H1 (cell line): Measurements from ENCODE around the gene IER3IP1. TPM values are rescaled to one million over a fixed set of nuclear protein-coding genes. Genes with fewer than 3 reads are reported as not detected.

Experiments
- CTCF ChIA-PET: fragments of 300-600 bp; sonication (Branson Sonifier 250); formaldehyde crosslinking; loops from one replicate; lab custom pipeline; 2021; ENCODE audit not compliant: partially characterized antibody; lab: Charles Lee
- POLR2A ChIA-PET: fragments of 300-600 bp; sonication (Branson Sonifier 250); formaldehyde crosslinking; loops from one replicate; lab custom pipeline; 2021; ENCODE audit warnings: inconsistent platforms; ENCODE audit not compliant: partially characterized antibody; lab: Charles Lee
- DNase-seq, 2 experiments: peaks; one replicate each; pipeline versions ENCODE4 v3.0.0 to v3.0.0-alpha.2; 2010 to 2022; ENCODE audit warnings: low spot score in 2 of 2, low read depth in 1 of 2, mixed read lengths in 1 of 2
- FAIRE-seq: peaks from 2 replicates; lab custom pipeline; 2011; peaks lifted over from hg19 to GRCh38; lab: Jason Lieb, UNC
- H2AFZ ChIP-seq: 2 replicates; pipeline ENCODE4 v1.8.1; 2012; ENCODE audit warnings: low read length, inconsistent platforms
- H2AK5ac ChIP-seq: 2 replicates; pipeline ENCODE4 v1.6.1; 2013; ENCODE audit warnings: low read depth, low read length
- H2BK120ac ChIP-seq: replicated peaks from 2 replicates; pipeline ENCODE3; 2013; ENCODE audit warnings: low read depth, low read length, inconsistent platforms
- H2BK12ac ChIP-seq: 2 replicates; pipeline ENCODE4 v1.6.1; 2013; ENCODE audit warnings: low read depth, low read length
- H2BK15ac ChIP-seq: 2 replicates; pipeline ENCODE4 v1.6.1; 2013; ENCODE audit warnings: low read length
- H2BK20ac ChIP-seq: 2 replicates; pipeline ENCODE4 v1.6.1; 2013; ENCODE audit warnings: low read length
- H2BK5ac ChIP-seq: 2 replicates; pipeline ENCODE4 v1.6.1; 2013; ENCODE audit warnings: low read depth, low read length
- H3K14ac ChIP-seq: 2 replicates; pipeline ENCODE4 v1.6.1; 2013; ENCODE audit warnings: inconsistent platforms; ENCODE audit not compliant: insufficient read length
- H3K18ac ChIP-seq: 2 replicates; pipeline ENCODE4 v1.6.1; 2013; ENCODE audit warnings: low read length; ENCODE audit errors: extremely low read depth
- H3K23ac ChIP-seq: 2 replicates; pipeline ENCODE4 v1.6.1; 2013; ENCODE audit warnings: inconsistent platforms; ENCODE audit not compliant: insufficient read length
- H3K23me2 ChIP-seq: 2 replicates; pipeline ENCODE4 v1.6.1; 2013; ENCODE audit warnings: low read depth, low read length
- H3K27ac ChIP-seq: 2 replicates; pipeline ENCODE4 v1.6.1; 2011; ENCODE audit warnings: low read depth, low read length, inconsistent platforms
- H3K27me3 ChIP-seq, 4 experiments: replicated peaks in 1 of 4; 1 replicate in 1 of 4; 2 replicates in 3 of 4; pipeline versions ENCODE4 v1.6.1 to v1.8.1; 2011 to 2013; ENCODE audit warnings: low read length in 3 of 4, mild to moderate bottlenecking in 3 of 4, inconsistent platforms in 2 of 4, mixed read lengths in 2 of 4, moderate library complexity in 1 of 4; ENCODE audit not compliant: control insufficient read depth in 3 of 4, insufficient read depth in 3 of 4; ENCODE audit errors: extremely low read depth in 1 of 4
- H3K36me3 ChIP-seq, 4 experiments: 2 replicates each; pipeline versions ENCODE4 v1.6.1 to v1.8.1; 2011 to 2013; ENCODE audit warnings: mild to moderate bottlenecking in 4 of 4, low read length in 3 of 4, moderate library complexity in 2 of 4, control low read depth in 1 of 4, inconsistent platforms in 1 of 4; ENCODE audit not compliant: insufficient read depth in 4 of 4, control insufficient read depth in 2 of 4
- H3K4ac ChIP-seq: replicated peaks from 2 replicates; pipeline ENCODE3; 2013; ENCODE audit warnings: low read length, low read depth, mixed read lengths, inconsistent platforms; ENCODE audit not compliant: insufficient read length
- H3K4me1 ChIP-seq, 4 experiments: replicated peaks in 1 of 4; 1 replicate in 1 of 4; 2 replicates in 3 of 4; pipeline versions ENCODE4 v1.6.1 to v1.8.1; 2011 to 2013; ENCODE audit warnings: low read length in 3 of 4, inconsistent platforms in 2 of 4, mixed read lengths in 1 of 4; ENCODE audit not compliant: insufficient read depth in 4 of 4, control insufficient read depth in 3 of 4
- H3K4me2 ChIP-seq, 2 experiments: 2 replicates each; pipeline versions ENCODE4 v1.6.1 to v1.8.1; 2011 to 2013; ENCODE audit warnings: low read depth in 2 of 2, low read length in 2 of 2, control low read depth in 1 of 2, inconsistent platforms in 1 of 2, mild to moderate bottlenecking in 1 of 2; ENCODE audit not compliant: insufficient read depth in 1 of 2
- H3K4me3 ChIP-seq, 4 experiments: fragments of 200-600, 300-600 bp in 1 of 4; sonication (generic), shearing (Covaris generic), sonication (Bioruptor Twin) in 1 of 4; 2 replicates each; pipeline versions ENCODE4 v1.5.1 to v1.8.1; 2011 to 2016; ENCODE audit warnings: low read length in 4 of 4, low read depth in 3 of 4, control low read depth in 2 of 4, inconsistent platforms in 2 of 4, mild to moderate bottlenecking in 2 of 4, mixed read lengths in 1 of 4, moderate library complexity in 1 of 4; ENCODE audit not compliant: insufficient read depth in 2 of 4; ENCODE audit errors: extremely low read depth in 1 of 4
- H3K56ac ChIP-seq: replicated peaks from 2 replicates; pipeline ENCODE3; 2013; ENCODE audit warnings: low read depth, mild to moderate bottlenecking, mixed read lengths, low read length, inconsistent platforms; ENCODE audit not compliant: insufficient read length
- H3K79me1 ChIP-seq: 2 replicates; pipeline ENCODE4 v1.6.1; 2013; ENCODE audit warnings: low read depth, low read length, control low read depth
- H3K79me2 ChIP-seq, 2 experiments: 2 replicates each; pipeline versions ENCODE4 v1.6.1 to v1.8.1; 2012 to 2013; ENCODE audit warnings: low read length in 2 of 2, mild to moderate bottlenecking in 2 of 2, inconsistent platforms in 1 of 2; ENCODE audit not compliant: insufficient read depth in 2 of 2, control insufficient read depth in 1 of 2
- H3K9ac ChIP-seq, 4 experiments: replicated peaks in 1 of 4; 1 replicate in 1 of 4; 2 replicates in 3 of 4; pipeline versions ENCODE4 v1.6.1 to v1.8.1; 2011 to 2013; ENCODE audit warnings: low read depth in 3 of 4, low read length in 3 of 4, control low read depth in 2 of 4, mild to moderate bottlenecking in 2 of 4, moderate library complexity in 2 of 4, inconsistent platforms in 1 of 4; ENCODE audit errors: extremely low read depth in 1 of 4
- H3K9me3 ChIP-seq, 2 experiments: 2 replicates each; pipeline versions ENCODE4 v1.6.1 to v1.8.1; 2012 to 2013; ENCODE audit warnings: mild to moderate bottlenecking in 2 of 2, moderate library complexity in 2 of 2, control low read depth in 1 of 2, inconsistent platforms in 1 of 2, low read depth in 1 of 2, low read length in 1 of 2, mixed read lengths in 1 of 2; ENCODE audit not compliant: insufficient read depth in 2 of 2
- H4K20me1 ChIP-seq, 2 experiments: replicated peaks in 1 of 2; 2 replicates each; pipeline versions ENCODE3 to v1.8.1; 2011 to 2013; ENCODE audit warnings: inconsistent platforms in 2 of 2, low read length in 2 of 2, mild to moderate bottlenecking in 1 of 2; ENCODE audit not compliant: insufficient read depth in 2 of 2, control insufficient read depth in 1 of 2
- H4K5ac ChIP-seq: 2 replicates; pipeline ENCODE4 v1.6.1; 2013; ENCODE audit warnings: low read length, low read depth, mixed read lengths, inconsistent platforms; ENCODE audit not compliant: insufficient read length
- H4K8ac ChIP-seq: 2 replicates; pipeline ENCODE4 v1.8.0; 2013; ENCODE audit warnings: mild to moderate bottlenecking, moderate library complexity, low read length, inconsistent platforms; ENCODE audit not compliant: insufficient read depth; ENCODE audit errors: extremely low read depth
- H4K91ac ChIP-seq: replicated peaks from 2 replicates; pipeline ENCODE3; 2013; ENCODE audit warnings: low read length, mixed read lengths, inconsistent platforms; ENCODE audit not compliant: insufficient read length
- BRCA1 ChIP-seq: IDR thresholded peaks from 2 replicates; pipeline ENCODE4 v1.6.1; 2012; ENCODE audit warnings: low read depth, low read length, improper control_type of control experiment
- CHD2 ChIP-seq: IDR thresholded peaks from 2 replicates; pipeline ENCODE4 v1.6.1; 2012; ENCODE audit warnings: low read length, improper control_type of control experiment
- JUN ChIP-seq: IDR thresholded peaks from 2 replicates; pipeline ENCODE4 v1.6.1; 2011; ENCODE audit warnings: low read depth, mild to moderate bottlenecking, improper control_type of control experiment, low read length
- KDM5A ChIP-seq: fragments of 200-600 bp; IDR thresholded peaks from 2 replicates; pipeline ENCODE4 v1.7.1; 2012; ENCODE audit warnings: mild to moderate bottlenecking, low read length, inconsistent platforms, mixed read lengths
- PHF8 ChIP-seq: fragments of 200-600 bp; sonication (generic); conservative IDR thresholded peaks from 2 replicates; pipeline ENCODE4 v1.7.1; 2012; ENCODE audit warnings: low read depth, mild to moderate bottlenecking, inconsistent platforms, low read length, moderate library complexity
- POLR2AphosphoS5 ChIP-seq: IDR thresholded peaks from 2 replicates; pipeline ENCODE4 v1.6.1; 2011; ENCODE audit warnings: low read depth, low read length
- RAD21 ChIP-seq, 2 experiments: IDR thresholded peaks in 1 of 2; conservative IDR thresholded peaks in 1 of 2; 2 replicates each; pipeline ENCODE4 v1.6.1; 2011; ENCODE audit warnings: low read depth in 2 of 2, low read length in 2 of 2, improper control_type of control experiment in 1 of 2, inconsistent platforms in 1 of 2, mild to moderate bottlenecking in 1 of 2, moderate library complexity in 1 of 2
- RNF2 ChIP-seq: fragments of 200-900, 300-1000 bp; sonication (generic); IDR thresholded peaks from 2 replicates; pipeline ENCODE4 v1.7.1; 2016; ENCODE audit warnings: borderline replicate concordance, low read depth, mild to moderate bottlenecking, antibody characterized with exemption, low read length; ENCODE audit not compliant: poor library complexity, severe bottlenecking; ENCODE audit errors: missing control alignments
- SRF ChIP-seq: IDR thresholded peaks from 2 replicates; pipeline ENCODE4 v1.6.1; 2011; ENCODE audit warnings: mild to moderate bottlenecking, low read depth, low read length, moderate library complexity
- ZNF274 ChIP-seq: IDR thresholded peaks from 2 replicates; pipeline ENCODE4 v1.7.0; 2012; ENCODE audit warnings: low read length, borderline replicate concordance; ENCODE audit errors: extremely low read depth
- WGBS, 2 experiments: shearing (Covaris generic) in 1 of 2; methylation state at CpG; one replicate each; pipeline versions ENCODE4 v1.1.6 to v1.1.7; 2013 to 2015; ENCODE audit warnings: low lambda C conversion rate in 2 of 2, mixed read lengths in 2 of 2, inconsistent platforms in 1 of 2, low coverage in 1 of 2, missing lambda C conversion rate in 1 of 2; ENCODE audit not compliant: insufficient replicate concordance in 2 of 2, insufficient coverage in 1 of 2, insufficient read length in 1 of 2; ENCODE audit errors: extremely low coverage in 1 of 2, missing lambda C conversion rate in 1 of 2; 5-methylcytosine and 5-hydroxymethylcytosine counted together
- polyA plus RNA-seq, 7 experiments: library from polyadenylated mRNA; depleted of rRNA in 3 of 7; stranded (reverse) in 5 of 7; unstranded in 2 of 7; fragments of >200 nt in 5 of 7; fragments of 200-250 nt in 2 of 7; gene quantifications; 1 replicate in 5 of 7; 2 replicates in 1 of 7; 4 replicates in 1 of 7; pipeline versions ENCODE4 v1.2.1 to v1.2.3, GENCODE V29; 2011 to 2013; ENCODE audit warnings: missing spikeins in 2 of 7, mixed read lengths in 2 of 7
- total RNA-seq: library from RNA; stranded (reverse); fragmentation: NEBNext Ultra II Directional; extraction: Animal tissue kit (Norgen Biotek cat#: 25700); gene quantifications from 2 replicates; pipeline ENCODE4 v1.2.1, GENCODE V29; 2021
- TF ChIP-seq, protein P1 (sequence below), 3 experiments: IDR thresholded peaks; 1 replicate in 2 of 3; 2 replicates in 1 of 3; pipeline versions ENCODE4 v1.5.1 to v1.6.1; 2011; ENCODE audit warnings: low read length in 3 of 3, mild to moderate bottlenecking in 3 of 3, inconsistent platforms in 2 of 3, low read depth in 1 of 3, moderate library complexity in 1 of 3; ENCODE audit not compliant: insufficient read depth in 1 of 3; ENCODE audit errors: control extremely low read depth in 1 of 3

The IER3IP1 gene
- total and polyA plus RNA-seq, 2 of the 8 experiments (the other 6 are each of a cell fraction or from before 2014, with no cell fraction given) = 6.0 to 8.5 TPM

DNA sequence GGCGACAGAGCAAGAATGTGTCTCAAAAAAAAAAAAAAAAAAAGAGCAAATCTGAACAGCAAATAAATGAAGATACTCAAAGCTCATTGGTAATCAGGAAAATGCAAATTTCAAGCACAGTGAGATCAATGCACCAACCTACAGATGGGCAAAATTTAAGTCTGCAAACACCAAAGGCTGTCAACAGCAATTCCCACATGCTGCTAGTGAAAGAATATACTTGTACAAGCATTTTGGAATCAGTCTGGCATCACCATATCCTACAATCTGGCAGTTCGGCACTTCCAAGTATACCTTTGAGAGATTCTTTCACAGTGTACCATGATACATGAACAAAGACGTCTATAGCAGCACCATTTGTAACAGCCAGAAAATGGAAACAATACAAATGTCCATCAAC, 30.0 kb downstream of the IER3IP1 start:
- Histone ChIP-seq H4K5ac (no peak overlapping the region), H2AK5ac (no peak overlapping the region), H3K18ac (no peak overlapping the region), H3K4me3 (no peak overlapping the region), H2BK120ac (no peak overlapping the region), H3K23me2 (peaks cover 12% of the 10 kb centered on the region), H3K27ac (no peak overlapping the region), H3K4ac (no peak overlapping the region), H3K23ac (no peak overlapping the region), H4K91ac (no peak overlapping the region), H2BK20ac (no peak overlapping the region), H3K56ac (no peak overlapping the region), H3K27me3 (no peaks in the 10 kb centered on the region), H2BK12ac (no peak overlapping the region), H3K9me3 (no peaks in the 10 kb centered on the region), H3K79me2 (peaks cover 12 to 84% of the 10 kb centered on the region in 2 experiments; a peak in 3 of 4 replicates), H3K79me1 (peaks cover 2% of the 10 kb centered on the region; the same call in 1 of the 2 replicates), H4K8ac (no peak overlapping the region), H3K14ac (no peak overlapping the region), H3K36me3 (no peaks in the 10 kb centered on the region), H2BK15ac (no peak overlapping the region), H3K4me1 (peaks cover 0 to 2% (median 1%) of the 10 kb centered on the region in 4 experiments; a peak in 4 of 7 replicates), H3K9ac (no peak overlapping the region), H4K20me1 (peaks cover 0 to 6% of the 10 kb centered on the region in 2 experiments), H2BK5ac (no peak overlapping the region), H3K4me2 (no peak overlapping the region), H2AFZ (no peak overlapping the region)
- CTCF ChIA-PET = interaction anchor here (1.1 kb wide), 1 partner anchor 39 kb away, joined by 3 read pairs; no protein-coding TSS in a partner anchor
- WGBS, 2 experiments = 85% methylated on average over 2 of the region's 3 CpGs; no CpG with 5 or more reads in 1 of the 2 experiments
- POLR2A ChIA-PET = no interaction called here
- FAIRE-seq (no peak), DNase-seq (no peak)
- TF ChIP-seq PHF8 (no peak), SRF (no peak), RNF2 (no peak), POLR2AphosphoS5 (no peak), RAD21 (IDR thresholded peaks at IDR 0.05 in 1 of 2, conservative IDR thresholded peaks at IDR 0.05 in 1 of 2; ENCODE audit: low read depth in 2 of 2, low read length in 2 of 2) (no peak), CHD2 (no peak), BRCA1 (no peak), JUN (no peak), ZNF274 (no peak), KDM5A (no peak)
- TF ChIP-seq, protein P1, sequence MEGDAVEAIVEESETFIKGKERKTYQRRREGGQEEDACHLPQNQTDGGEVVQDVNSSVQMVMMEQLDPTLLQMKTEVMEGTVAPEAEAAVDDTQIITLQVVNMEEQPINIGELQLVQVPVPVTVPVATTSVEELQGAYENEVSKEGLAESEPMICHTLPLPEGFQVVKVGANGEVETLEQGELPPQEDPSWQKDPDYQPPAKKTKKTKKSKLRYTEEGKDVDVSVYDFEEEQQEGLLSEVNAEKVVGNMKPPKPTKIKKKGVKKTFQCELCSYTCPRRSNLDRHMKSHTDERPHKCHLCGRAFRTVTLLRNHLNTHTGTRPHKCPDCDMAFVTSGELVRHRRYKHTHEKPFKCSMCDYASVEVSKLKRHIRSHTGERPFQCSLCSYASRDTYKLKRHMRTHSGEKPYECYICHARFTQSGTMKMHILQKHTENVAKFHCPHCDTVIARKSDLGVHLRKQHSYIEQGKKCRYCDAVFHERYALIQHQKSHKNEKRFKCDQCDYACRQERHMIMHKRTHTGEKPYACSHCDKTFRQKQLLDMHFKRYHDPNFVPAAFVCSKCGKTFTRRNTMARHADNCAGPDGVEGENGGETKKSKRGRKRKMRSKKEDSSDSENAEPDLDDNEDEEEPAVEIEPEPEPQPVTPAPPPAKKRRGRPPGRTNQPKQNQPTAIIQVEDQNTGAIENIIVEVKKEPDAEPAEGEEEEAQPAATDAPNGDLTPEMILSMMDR (IDR thresholded peaks at IDR 0.05; ENCODE audit: control extremely low read depth in 1 of 3, insufficient read depth in 1 of 3, low read depth in 1 of 3, low read length in 3 of 3) = no peak
